Measurements from ENCODE around the gene RPS6KA2. TPM values are rescaled to one million over a fixed set of nuclear protein-coding genes. Genes with fewer than 3 reads are reported as not detected.

Gene RPS6KA2
- total RNA-seq, 2 donors from 2014 or later = 59.5 to 75.4 TPM

- Histone ChIP-seq H3K4me1 (ENCODE audit: control insufficient read depth in 1 of 2, low read depth in 2 of 2) (peaks cover 0 to 14% of the 10 kb centered on the region in 2 donors), H3K27ac (peak overlapping the region; percentile 10 to 42)
These were observed 61.7 kb downstream of the RPS6KA2 start for GRCh38 chr6:166565084-166565967.

DNA sequence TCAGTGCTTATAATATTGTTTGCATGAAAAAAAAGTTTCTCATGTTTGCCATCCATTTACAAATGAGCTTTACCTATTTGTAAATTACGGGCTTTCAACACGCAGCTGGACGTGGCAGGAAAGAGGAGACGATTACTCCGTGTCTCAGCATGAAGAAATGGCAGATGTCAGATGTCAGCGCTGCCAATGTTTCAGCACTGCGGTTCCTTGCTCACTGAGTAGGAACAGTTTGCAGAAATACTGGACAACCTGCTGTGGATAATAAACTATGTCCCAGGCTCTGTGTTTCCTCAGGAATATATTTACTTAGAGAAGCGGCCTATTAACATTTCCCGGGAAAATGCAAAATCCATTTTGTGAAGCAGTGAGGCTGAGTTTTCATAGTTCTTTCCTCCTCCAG lies 63.2 kb downstream of the RPS6KA2 start:
- no peaks in the 10 kb centered on the region for H3K9me3 ChIP-seq
- no peak overlapping the region for H3K27ac ChIP-seq
- DNase-seq (ENCODE audit: low spot score) (no peak), ATAC-seq (ENCODE audit: insufficient number of reproducible peaks, low FRiP score, low read depth) (no peak)
- H3K4me3 ChIP-seq = no peak overlapping the region
- no peaks in the 10 kb centered on the region for H3K27me3 ChIP-seq (replicated peaks; ENCODE audit: insufficient read depth)
- H3K4me1 ChIP-seq (ENCODE audit: control insufficient read depth in 1 of 2, low read depth in 2 of 2) = peaks cover 0 to 14% of the 10 kb centered on the region in 2 donors
- H3K36me3 ChIP-seq = no peaks in the 10 kb centered on the region
- TF ChIP-seq, protein P1, sequence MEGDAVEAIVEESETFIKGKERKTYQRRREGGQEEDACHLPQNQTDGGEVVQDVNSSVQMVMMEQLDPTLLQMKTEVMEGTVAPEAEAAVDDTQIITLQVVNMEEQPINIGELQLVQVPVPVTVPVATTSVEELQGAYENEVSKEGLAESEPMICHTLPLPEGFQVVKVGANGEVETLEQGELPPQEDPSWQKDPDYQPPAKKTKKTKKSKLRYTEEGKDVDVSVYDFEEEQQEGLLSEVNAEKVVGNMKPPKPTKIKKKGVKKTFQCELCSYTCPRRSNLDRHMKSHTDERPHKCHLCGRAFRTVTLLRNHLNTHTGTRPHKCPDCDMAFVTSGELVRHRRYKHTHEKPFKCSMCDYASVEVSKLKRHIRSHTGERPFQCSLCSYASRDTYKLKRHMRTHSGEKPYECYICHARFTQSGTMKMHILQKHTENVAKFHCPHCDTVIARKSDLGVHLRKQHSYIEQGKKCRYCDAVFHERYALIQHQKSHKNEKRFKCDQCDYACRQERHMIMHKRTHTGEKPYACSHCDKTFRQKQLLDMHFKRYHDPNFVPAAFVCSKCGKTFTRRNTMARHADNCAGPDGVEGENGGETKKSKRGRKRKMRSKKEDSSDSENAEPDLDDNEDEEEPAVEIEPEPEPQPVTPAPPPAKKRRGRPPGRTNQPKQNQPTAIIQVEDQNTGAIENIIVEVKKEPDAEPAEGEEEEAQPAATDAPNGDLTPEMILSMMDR (IDR thresholded peaks at IDR 0.05) = no peak

More at GRCh38 chr6:166565084-166565967, 61.7 kb downstream of the RPS6KA2 start:
- Histone ChIP-seq H3K36me3 (no peaks in the 10 kb centered on the region), H3K9me3 (no peaks in the 10 kb centered on the region), H3K27me3 (replicated peaks; ENCODE audit: insufficient read depth) (no peaks in the 10 kb centered on the region), H3K4me3 (no peak overlapping the region)
- DNase-seq (ENCODE audit: low spot score) (no peak), ATAC-seq (ENCODE audit: insufficient number of reproducible peaks, low FRiP score, low read depth) (peak; percentile 33)
- TF ChIP-seq, protein P1 (IDR thresholded peaks at IDR 0.05) = no peak

- Histone ChIP-seq H3K9me3 (no peaks in the 10 kb centered on the region), H3K27me3 (replicated peaks; ENCODE audit: insufficient read depth) (no peaks in the 10 kb centered on the region), H3K4me3 (no peak overlapping the region), H3K4me1 (ENCODE audit: control insufficient read depth in 1 of 2, low read depth in 2 of 2) (peaks cover 0 to 14% of the 10 kb centered on the region in 2 donors), H3K27ac (no peak overlapping the region), H3K36me3 (no peaks in the 10 kb centered on the region)
- ATAC-seq (ENCODE audit: insufficient number of reproducible peaks, low FRiP score, low read depth) = no peak
- no peak for DNase-seq (ENCODE audit: low spot score)
- TF ChIP-seq, protein P1 (IDR thresholded peaks at IDR 0.05) = no peak
These were observed 63.9 kb downstream of the RPS6KA2 start for GRCh38 chr6:166563200-166563599.

DNA sequence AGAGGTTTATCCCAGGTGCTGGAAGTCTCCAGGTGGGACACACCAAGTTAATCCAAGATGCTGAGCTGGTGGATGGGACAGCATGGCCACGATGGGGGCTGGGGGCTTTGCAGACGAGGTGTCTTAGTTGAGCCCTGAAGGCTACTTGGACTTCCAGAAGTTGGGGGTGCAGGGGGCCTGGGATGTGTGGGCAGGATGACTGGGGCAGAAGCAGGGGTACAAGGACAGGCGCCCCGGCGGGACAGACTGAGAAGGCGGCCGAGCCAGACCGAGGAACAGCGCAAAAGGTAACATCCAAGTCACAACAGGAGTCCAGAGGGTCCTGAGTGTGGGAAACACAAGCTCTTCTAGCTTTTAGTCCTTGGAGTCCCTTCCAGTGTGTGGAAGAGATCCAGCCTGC lies 64.3 kb downstream of the RPS6KA2 start:
- Histone ChIP-seq H3K4me1 (ENCODE audit: control insufficient read depth in 1 of 2, low read depth in 2 of 2) (peaks cover 0 to 15% of the 10 kb centered on the region in 2 donors), H3K4me3 (no peak overlapping the region), H3K36me3 (no peaks in the 10 kb centered on the region), H3K27me3 (replicated peaks; ENCODE audit: insufficient read depth) (no peaks in the 10 kb centered on the region), H3K27ac (no peak overlapping the region), H3K9me3 (no peaks in the 10 kb centered on the region)
- DNase-seq (ENCODE audit: low spot score) (no peak), ATAC-seq (ENCODE audit: insufficient number of reproducible peaks, low FRiP score, low read depth) (no peak)
- TF ChIP-seq, protein P1 (IDR thresholded peaks at IDR 0.05) = no peak

DNA sequence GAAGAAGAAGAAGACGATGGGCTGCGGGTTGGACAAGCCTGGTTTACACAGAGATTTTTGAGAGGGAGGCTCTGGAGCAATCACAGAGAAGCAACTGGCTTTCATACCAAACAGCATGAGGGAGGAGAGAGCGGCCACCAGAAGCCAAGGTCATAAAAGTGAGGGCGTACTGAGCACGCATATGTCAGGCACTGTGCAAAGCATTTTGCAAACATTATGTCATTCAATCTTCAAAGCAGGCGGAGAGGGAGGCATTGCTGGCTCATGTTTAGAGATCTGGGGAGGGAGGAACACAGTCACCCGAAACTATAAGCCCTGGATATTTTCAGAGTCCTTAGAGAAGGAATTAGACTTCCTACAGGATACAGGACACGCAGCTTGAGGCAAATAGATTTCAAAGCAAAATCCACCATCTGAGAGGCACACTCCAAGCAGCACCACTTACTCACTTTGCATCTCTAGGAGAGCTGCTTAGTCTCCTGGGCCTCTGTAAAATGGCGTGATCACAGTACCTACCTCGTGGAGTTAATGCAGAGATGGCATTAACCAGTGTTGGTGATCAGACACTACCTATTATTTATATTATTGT lies 65.2 kb downstream of the RPS6KA2 start:
- Histone ChIP-seq H3K9me3 (no peaks in the 10 kb centered on the region), H3K27me3 (replicated peaks; ENCODE audit: insufficient read depth) (no peaks in the 10 kb centered on the region), H3K27ac (no peak overlapping the region), H3K4me1 (ENCODE audit: control insufficient read depth in 1 of 2, low read depth in 2 of 2) (peaks cover 5 to 22% of the 10 kb centered on the region in 2 donors), H3K36me3 (no peaks in the 10 kb centered on the region), H3K4me3 (no peak overlapping the region)
- DNase-seq (ENCODE audit: low spot score) = no peak
- ATAC-seq (ENCODE audit: insufficient number of reproducible peaks, low FRiP score, low read depth) = no peak
- TF ChIP-seq, protein P1 (IDR thresholded peaks at IDR 0.05) = no peak
